ENCODE data around the gene FOLH1. TPM values are rescaled to one million over a fixed set of nuclear protein-coding genes. Genes with fewer than 3 reads are reported as not detected.
"Not testable (repeated sequence)": the region's sequence is repeated elsewhere in the genome, so short reads cannot be mapped to it uniquely, and the experiment has no call there.

Gene FOLH1
- polyA plus RNA-seq, 4 donors = 69.8 to 433 (median 337) TPM

- no peaks in the 10 kb centered on the region for H3K9me3 ChIP-seq (ENCODE audit: control insufficient read depth in 2 of 2, insufficient read depth in 1 of 2, low read depth in 1 of 2, low read length in 1 of 2)
- FAIRE-seq (no peak), DNase-seq (peak in 1 of 2 donors; percentile 15)
- peaks cover 0 to 18% (median 5%) of the 10 kb centered on the region in 3 donors for H3K36me3 ChIP-seq (ENCODE audit: control insufficient read depth in 3 of 3, insufficient read depth in 2 of 3, low read depth in 1 of 3, low read length in 3 of 3)
- H3K27me3 ChIP-seq (ENCODE audit: control insufficient read depth in 3 of 3, insufficient read depth in 3 of 3, low read length in 3 of 3) = no peaks in the 10 kb centered on the region
- peak overlapping the region in 2 of 3 donors; percentile 13 to 28 for H3K4me3 ChIP-seq (ENCODE audit: low read depth in 1 of 3, low read length in 3 of 3)
- 49 to 71% (median 51%) methylated on average over 4 of the region's 4 CpGs for WGBS, 3 donors
- peak overlapping the region in 2 of 3 donors; percentile 50 to 60 for H3K27ac ChIP-seq (ENCODE audit: low read depth in 1 of 3, low read length in 2 of 3)
- H3K4me1 ChIP-seq (ENCODE audit: control insufficient read depth in 3 of 3, insufficient read depth in 2 of 3, low read depth in 1 of 3, low read length in 2 of 3) = no peaks in the 10 kb centered on the region
Measured at GRCh38 chr11:49202287-49202976, 6.0 kb downstream of the FOLH1 start.

GRCh38 chr11:49196775-49197174 lies 11.6 kb downstream of the FOLH1 start:
- 15 to 50% (median 38%) methylated on average over 1 of the region's 1 CpG for WGBS, 3 donors

GRCh38 chr11:49196002-49196401 lies 12.4 kb downstream of the FOLH1 start:
- Histone ChIP-seq H3K36me3 (ENCODE audit: control insufficient read depth in 3 of 3, insufficient read depth in 2 of 3, low read depth in 1 of 3, low read length in 3 of 3) (peaks cover 0 to 15% (median 3%) of the 10 kb centered on the region in 3 donors), H3K27ac (ENCODE audit: low read depth in 1 of 3, low read length in 2 of 3) (peak overlapping the region in 1 of 3 donors; percentile 55)
- not testable (repeated sequence) for H3K4me1 ChIP-seq (ENCODE audit: control insufficient read depth in 3 of 3, insufficient read depth in 2 of 3, low read depth in 1 of 3, low read length in 2 of 3); H3K9me3 ChIP-seq (ENCODE audit: control insufficient read depth in 2 of 2, insufficient read depth in 1 of 2, low read depth in 1 of 2, low read length in 1 of 2); H3K27me3 ChIP-seq (ENCODE audit: control insufficient read depth in 3 of 3, insufficient read depth in 3 of 3, low read length in 3 of 3); H3K4me3 ChIP-seq (ENCODE audit: low read depth in 1 of 3, low read length in 3 of 3)
- 23 to 60% (median 32%) methylated on average over 6 of the region's 6 CpGs for WGBS, 3 donors
- FAIRE-seq (peak; percentile 99), DNase-seq (peak in 1 of 2 donors; percentile 49)

More at GRCh38 chr11:49196775-49197174, 11.6 kb downstream of the FOLH1 start:
- peak overlapping the region in 1 of 3 donors; percentile 52 for H3K27ac ChIP-seq (ENCODE audit: low read depth in 1 of 3, low read length in 2 of 3)
- H3K4me1 ChIP-seq (ENCODE audit: control insufficient read depth in 3 of 3, insufficient read depth in 2 of 3, low read depth in 1 of 3, low read length in 2 of 3); H3K36me3 ChIP-seq (ENCODE audit: control insufficient read depth in 3 of 3, insufficient read depth in 2 of 3, low read depth in 1 of 3, low read length in 3 of 3); H3K4me3 ChIP-seq (ENCODE audit: low read depth in 1 of 3, low read length in 3 of 3); H3K27me3 ChIP-seq (ENCODE audit: control insufficient read depth in 3 of 3, insufficient read depth in 3 of 3, low read length in 3 of 3); H3K9me3 ChIP-seq (ENCODE audit: control insufficient read depth in 2 of 2, insufficient read depth in 1 of 2, low read depth in 1 of 2, low read length in 1 of 2); FAIRE-seq: not testable (repeated sequence)
- DNase-seq = peak in 1 of 2 donors; percentile 18

- WGBS, 3 donors = 68 to 81% (median 70%) methylated on average over 2 of the region's 2 CpGs
- not testable (repeated sequence) for H3K4me3 ChIP-seq (ENCODE audit: low read depth in 1 of 3, low read length in 3 of 3); H3K27ac ChIP-seq (ENCODE audit: low read depth in 1 of 3, low read length in 2 of 3); H3K4me1 ChIP-seq (ENCODE audit: control insufficient read depth in 3 of 3, insufficient read depth in 2 of 3, low read depth in 1 of 3, low read length in 2 of 3); H3K9me3 ChIP-seq (ENCODE audit: control insufficient read depth in 2 of 2, insufficient read depth in 1 of 2, low read depth in 1 of 2, low read length in 1 of 2); H3K27me3 ChIP-seq (ENCODE audit: control insufficient read depth in 3 of 3, insufficient read depth in 3 of 3, low read length in 3 of 3); DNase-seq; FAIRE-seq
- H3K36me3 ChIP-seq (ENCODE audit: control insufficient read depth in 3 of 3, insufficient read depth in 2 of 3, low read depth in 1 of 3, low read length in 3 of 3) = peaks cover 0 to 14% (median 5%) of the 10 kb centered on the region in 3 donors
Measured at GRCh38 chr11:49190287-49190686, 18.1 kb downstream of the FOLH1 start.

GRCh38 chr11:49186225-49186624 lies 22.2 kb downstream of the FOLH1 start:
- not testable (repeated sequence) for DNase-seq; H3K9me3 ChIP-seq (ENCODE audit: control insufficient read depth in 2 of 2, insufficient read depth in 1 of 2, low read depth in 1 of 2, low read length in 1 of 2); H3K4me3 ChIP-seq (ENCODE audit: low read depth in 1 of 3, low read length in 3 of 3); H3K27ac ChIP-seq (ENCODE audit: low read depth in 1 of 3, low read length in 2 of 3); H3K27me3 ChIP-seq (ENCODE audit: control insufficient read depth in 3 of 3, insufficient read depth in 3 of 3, low read length in 3 of 3); H3K4me1 ChIP-seq (ENCODE audit: control insufficient read depth in 3 of 3, insufficient read depth in 2 of 3, low read depth in 1 of 3, low read length in 2 of 3)
- peaks cover 0 to 11% (median 4%) of the 10 kb centered on the region in 3 donors for H3K36me3 ChIP-seq (ENCODE audit: control insufficient read depth in 3 of 3, insufficient read depth in 2 of 3, low read depth in 1 of 3, low read length in 3 of 3)
- WGBS, 3 donors = 65 to 76% (median 66%) methylated on average over 2 of the region's 2 CpGs
- peak; percentile 97 for FAIRE-seq

- not testable (repeated sequence) for H3K27me3 ChIP-seq (ENCODE audit: control insufficient read depth in 3 of 3, insufficient read depth in 3 of 3, low read length in 3 of 3); FAIRE-seq; H3K4me3 ChIP-seq (ENCODE audit: low read depth in 1 of 3, low read length in 3 of 3); H3K4me1 ChIP-seq (ENCODE audit: control insufficient read depth in 3 of 3, insufficient read depth in 2 of 3, low read depth in 1 of 3, low read length in 2 of 3); H3K9me3 ChIP-seq (ENCODE audit: control insufficient read depth in 2 of 2, insufficient read depth in 1 of 2, low read depth in 1 of 2, low read length in 1 of 2); DNase-seq; H3K27ac ChIP-seq (ENCODE audit: low read depth in 1 of 3, low read length in 2 of 3); H3K36me3 ChIP-seq (ENCODE audit: control insufficient read depth in 3 of 3, insufficient read depth in 2 of 3, low read depth in 1 of 3, low read length in 3 of 3)
- WGBS, 3 donors = 75 to 85% (median 82%) methylated on average over 3 of the region's 3 CpGs
Measured at GRCh38 chr11:49185597-49185996, 22.8 kb downstream of the FOLH1 start.

- DNase-seq = peak in 1 of 2 donors; percentile 15
- not testable (repeated sequence) for H3K4me1 ChIP-seq (ENCODE audit: control insufficient read depth in 3 of 3, insufficient read depth in 2 of 3, low read depth in 1 of 3, low read length in 2 of 3); FAIRE-seq; H3K27ac ChIP-seq (ENCODE audit: low read depth in 1 of 3, low read length in 2 of 3); H3K27me3 ChIP-seq (ENCODE audit: control insufficient read depth in 3 of 3, insufficient read depth in 3 of 3, low read length in 3 of 3); H3K36me3 ChIP-seq (ENCODE audit: control insufficient read depth in 3 of 3, insufficient read depth in 2 of 3, low read depth in 1 of 3, low read length in 3 of 3); H3K4me3 ChIP-seq (ENCODE audit: low read depth in 1 of 3, low read length in 3 of 3); H3K9me3 ChIP-seq (ENCODE audit: control insufficient read depth in 2 of 2, insufficient read depth in 1 of 2, low read depth in 1 of 2, low read length in 1 of 2)
Measured at GRCh38 chr11:49184756-49185155, 23.6 kb downstream of the FOLH1 start.

GRCh38 chr11:49177936-49178335 lies 30.5 kb downstream of the FOLH1 start:
- not testable (repeated sequence) for H3K27me3 ChIP-seq (ENCODE audit: control insufficient read depth in 3 of 3, insufficient read depth in 3 of 3, low read length in 3 of 3); H3K36me3 ChIP-seq (ENCODE audit: control insufficient read depth in 3 of 3, insufficient read depth in 2 of 3, low read depth in 1 of 3, low read length in 3 of 3); H3K9me3 ChIP-seq (ENCODE audit: control insufficient read depth in 2 of 2, insufficient read depth in 1 of 2, low read depth in 1 of 2, low read length in 1 of 2); H3K4me3 ChIP-seq (ENCODE audit: low read depth in 1 of 3, low read length in 3 of 3); H3K4me1 ChIP-seq (ENCODE audit: control insufficient read depth in 3 of 3, insufficient read depth in 2 of 3, low read depth in 1 of 3, low read length in 2 of 3); FAIRE-seq
- peak overlapping the region in 1 of 3 donors; percentile 24 for H3K27ac ChIP-seq (ENCODE audit: low read depth in 1 of 3, low read length in 2 of 3)
- WGBS, 3 donors = 28 to 47% (median 31%) methylated on average over 3 of the region's 3 CpGs
- peak; percentile 71 to 92 for DNase-seq

GRCh38 chr11:49175378-49175777 lies 33.0 kb downstream of the FOLH1 start:
- FAIRE-seq; H3K27me3 ChIP-seq (ENCODE audit: control insufficient read depth in 3 of 3, insufficient read depth in 3 of 3, low read length in 3 of 3); H3K4me1 ChIP-seq (ENCODE audit: control insufficient read depth in 3 of 3, insufficient read depth in 2 of 3, low read depth in 1 of 3, low read length in 2 of 3); H3K36me3 ChIP-seq (ENCODE audit: control insufficient read depth in 3 of 3, insufficient read depth in 2 of 3, low read depth in 1 of 3, low read length in 3 of 3); H3K9me3 ChIP-seq (ENCODE audit: control insufficient read depth in 2 of 2, insufficient read depth in 1 of 2, low read depth in 1 of 2, low read length in 1 of 2); H3K4me3 ChIP-seq (ENCODE audit: low read depth in 1 of 3, low read length in 3 of 3); H3K27ac ChIP-seq (ENCODE audit: low read depth in 1 of 3, low read length in 2 of 3): not testable (repeated sequence)
- DNase-seq = peak; percentile 28 to 47

Data from small intestine (tissue), 7 donors.